ENCODE data around the gene ST8SIA2.

ST8SIA2 gene

GRCh38 chr15:92480361-92480760 lies 86.7 kb downstream of the ST8SIA2 start:
- FAIRE-seq (no peak), DNase-seq (ENCODE audit: insufficient read length, low spot score) (no peak)

GRCh38 chr15:92485441-92485840 lies 91.8 kb downstream of the ST8SIA2 start:
- FAIRE-seq (no peak), DNase-seq (ENCODE audit: insufficient read length, low spot score) (no peak)

- FAIRE-seq, result no peak
- no peak for DNase-seq (ENCODE audit: insufficient read length, low spot score)
These were observed 99.0 kb downstream of the ST8SIA2 start for GRCh38 chr15:92492551-92493115.

GRCh38 chr15:92494806-92495336 lies 101.2 kb downstream of the ST8SIA2 start:
- no peak for DNase-seq (ENCODE audit: insufficient read length, low spot score)
- no peak for FAIRE-seq

DNA sequence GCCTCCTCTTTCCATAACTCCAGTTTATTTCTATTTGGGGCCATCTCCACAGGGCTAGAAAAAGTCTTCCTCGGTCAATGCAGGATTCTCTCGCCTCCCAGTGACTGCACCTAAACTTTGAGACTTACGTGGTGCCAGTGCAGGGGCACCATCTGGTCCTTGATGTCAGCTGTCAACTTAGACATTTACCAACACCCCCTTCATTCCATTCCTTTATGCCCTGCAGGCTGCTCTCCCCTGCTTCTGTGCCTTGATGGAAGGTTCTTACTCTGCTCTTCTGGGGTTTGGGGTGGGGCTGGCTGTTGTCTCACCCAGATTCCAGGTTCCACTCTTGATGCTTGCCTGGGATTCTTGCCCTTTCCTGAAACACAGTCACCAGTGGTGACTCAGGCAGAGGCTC lies 101.8 kb downstream of the ST8SIA2 start:
- no peak for FAIRE-seq
- DNase-seq (ENCODE audit: insufficient read length, low spot score), result no peak

DNA sequence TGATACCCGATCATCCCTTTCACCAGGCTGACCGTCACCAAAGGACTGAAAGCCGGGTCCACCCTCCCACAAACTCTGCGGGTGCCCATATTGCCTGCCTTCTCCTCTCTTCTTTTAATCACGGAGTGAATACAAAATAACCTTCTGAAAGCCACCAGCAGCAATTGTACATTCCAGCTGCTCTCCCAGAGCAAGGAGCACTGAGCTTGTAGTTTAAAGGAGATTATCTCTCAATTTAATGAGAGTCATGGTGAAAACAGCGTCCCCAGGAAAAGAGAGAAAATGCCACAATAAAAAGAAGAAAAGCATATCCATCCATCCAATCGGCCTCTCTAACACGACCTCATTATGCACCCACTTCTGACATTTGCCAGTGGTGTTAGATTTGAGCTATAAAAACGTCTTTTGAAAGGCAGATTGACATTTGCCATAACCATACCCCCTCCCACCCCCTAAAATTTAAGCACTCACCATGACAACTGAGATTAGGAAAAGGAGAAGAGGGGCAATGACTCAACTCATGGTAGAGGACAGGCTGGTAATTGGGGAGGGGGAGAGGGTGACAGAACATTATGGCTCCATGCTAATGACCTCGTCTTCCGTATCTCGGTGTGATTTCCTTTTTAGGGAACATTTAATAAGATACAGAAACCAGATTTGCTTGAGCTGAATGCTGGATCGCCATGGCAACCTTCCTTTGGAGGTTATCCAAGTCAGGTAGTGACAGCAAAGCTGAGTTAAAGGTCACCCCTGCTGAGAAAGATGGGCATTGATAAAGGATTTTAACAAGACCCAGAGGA lies 106.2 kb downstream of the ST8SIA2 start:
- FAIRE-seq (no peak), DNase-seq (ENCODE audit: insufficient read length, low spot score) (no peak)

- FAIRE-seq (no peak), DNase-seq (ENCODE audit: insufficient read length, low spot score) (no peak)
These were observed 108.7 kb downstream of the ST8SIA2 start for GRCh38 chr15:92502336-92502735.

- FAIRE-seq (no peak), DNase-seq (ENCODE audit: insufficient read length, low spot score) (no peak)
These were observed 109.5 kb downstream of the ST8SIA2 start for GRCh38 chr15:92502930-92503857.

DNA sequence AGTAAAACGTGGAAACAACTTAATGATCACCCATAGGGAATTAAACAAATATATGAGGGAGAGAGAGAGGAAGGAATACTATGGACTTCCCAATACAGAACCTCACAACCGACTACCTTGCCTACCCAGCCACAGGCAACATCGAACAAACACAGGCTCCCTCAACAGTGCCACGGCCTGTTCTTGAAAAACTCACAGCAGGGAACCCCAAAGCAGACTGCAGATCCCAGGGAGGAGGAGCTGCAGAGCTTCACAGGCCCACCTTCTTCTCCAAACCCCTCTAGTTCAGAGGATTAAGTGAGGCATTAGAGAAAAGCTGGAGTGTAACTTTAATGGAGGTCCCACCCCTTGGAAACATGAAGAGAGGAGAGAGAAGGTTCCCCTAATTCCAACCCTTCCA lies 110.2 kb downstream of the ST8SIA2 start:
- DNase-seq (ENCODE audit: insufficient read length, low spot score), result no peak
- no peak for FAIRE-seq

- no peak for FAIRE-seq
- no peak for DNase-seq (ENCODE audit: insufficient read length, low spot score)
These were observed 111.9 kb downstream of the ST8SIA2 start for GRCh38 chr15:92505611-92506010.

GRCh38 chr15:92506506-92506905 lies 112.8 kb downstream of the ST8SIA2 start:
- FAIRE-seq (no peak), DNase-seq (ENCODE audit: insufficient read length, low spot score) (no peak)

DNA sequence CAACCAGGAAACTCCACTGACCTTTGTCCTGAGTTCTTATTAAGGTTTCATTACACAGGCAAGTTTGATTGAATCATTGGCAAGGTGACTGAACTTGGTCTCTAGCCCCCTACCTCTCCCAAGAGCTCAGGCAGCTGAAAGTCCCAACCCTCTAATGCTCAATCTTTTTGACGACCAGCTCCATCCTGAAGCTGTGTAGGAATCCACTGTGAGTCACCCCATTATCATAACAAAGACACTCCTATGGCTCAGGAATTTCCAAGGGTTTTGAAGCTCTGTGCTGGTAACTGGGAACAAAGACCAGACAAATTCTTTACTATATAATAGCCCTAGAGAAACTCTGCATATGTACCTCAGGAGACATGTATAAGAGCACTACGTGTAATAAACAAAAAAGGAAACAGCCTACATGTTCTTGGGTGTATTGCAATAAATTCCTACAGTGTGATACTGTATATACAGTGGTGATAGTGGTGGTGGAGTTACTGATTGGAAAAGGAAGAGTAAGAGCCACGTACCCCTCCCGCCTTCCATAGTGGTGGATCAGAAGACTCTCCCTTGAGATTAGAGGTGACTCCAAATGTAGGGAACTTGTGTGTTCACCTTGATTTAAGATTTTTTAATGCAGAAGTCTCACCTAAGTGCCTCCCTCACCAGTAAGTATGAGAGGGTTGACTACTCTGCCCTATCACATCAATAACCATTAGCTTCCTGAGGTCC lies 116.6 kb downstream of the ST8SIA2 start:
- FAIRE-seq (no peak), DNase-seq (ENCODE audit: insufficient read length, low spot score) (no peak)
